ENCODE data around the gene TRIM17. TPM values are rescaled to one million over a fixed set of nuclear protein-coding genes. Genes with fewer than 3 reads are reported as not detected.

Gene TRIM17
- total RNA-seq, 1 donor from 2014 or later, result 2.6 TPM

DNA sequence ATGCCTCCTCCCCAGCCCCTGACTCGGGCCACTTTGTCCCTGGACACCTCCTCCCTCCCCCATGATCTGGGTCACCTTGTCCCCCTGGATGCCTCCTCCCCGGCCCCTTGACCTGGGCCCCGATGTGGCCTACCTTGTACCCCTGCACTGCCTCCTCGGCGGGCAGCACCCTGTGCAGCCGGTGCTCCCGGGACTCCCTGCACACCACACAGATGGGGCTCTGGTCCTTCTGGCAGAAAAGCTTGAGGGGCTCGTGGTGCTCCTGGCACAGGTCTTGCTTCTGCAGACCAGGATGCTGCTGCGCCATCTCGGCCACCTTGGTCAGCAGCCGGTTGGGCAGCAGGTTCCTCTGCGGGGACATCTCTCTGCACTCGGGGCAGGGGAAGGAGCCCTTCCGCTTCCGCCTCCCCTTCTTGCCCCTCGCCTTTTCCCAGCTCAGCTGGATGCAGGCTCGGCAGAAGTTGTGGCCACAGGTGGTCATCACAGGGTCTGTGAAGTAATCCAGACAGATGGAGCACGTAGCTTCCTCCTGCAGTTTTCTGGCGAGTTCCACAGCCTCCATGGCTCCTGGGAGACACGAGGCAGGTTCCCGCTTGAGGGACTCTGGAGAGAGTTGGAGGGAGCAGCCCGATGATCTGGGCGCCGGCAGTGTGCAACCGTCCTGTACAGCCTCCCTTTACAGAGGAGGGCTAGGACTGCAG, 2.0 kb downstream of the TRIM17 start:
- TF ChIP-seq CTCF (IDR thresholded peaks at IDR 0.05), result no peak
- Histone ChIP-seq H3K4me1 (peaks cover 17% of the 10 kb centered on the region), H3K4me3 (no peak overlapping the region), H3K27me3 (ENCODE audit: low read depth) (peaks cover 27% of the 10 kb centered on the region), H3K9me3 (no peaks in the 10 kb centered on the region), H3K27ac (no peak overlapping the region), H3K36me3 (peaks cover 10% of the 10 kb centered on the region)
- ATAC-seq (no peak), DNase-seq (no peak)
- intact Hi-C loops (cut with DNase I), result no loop called here

DNA sequence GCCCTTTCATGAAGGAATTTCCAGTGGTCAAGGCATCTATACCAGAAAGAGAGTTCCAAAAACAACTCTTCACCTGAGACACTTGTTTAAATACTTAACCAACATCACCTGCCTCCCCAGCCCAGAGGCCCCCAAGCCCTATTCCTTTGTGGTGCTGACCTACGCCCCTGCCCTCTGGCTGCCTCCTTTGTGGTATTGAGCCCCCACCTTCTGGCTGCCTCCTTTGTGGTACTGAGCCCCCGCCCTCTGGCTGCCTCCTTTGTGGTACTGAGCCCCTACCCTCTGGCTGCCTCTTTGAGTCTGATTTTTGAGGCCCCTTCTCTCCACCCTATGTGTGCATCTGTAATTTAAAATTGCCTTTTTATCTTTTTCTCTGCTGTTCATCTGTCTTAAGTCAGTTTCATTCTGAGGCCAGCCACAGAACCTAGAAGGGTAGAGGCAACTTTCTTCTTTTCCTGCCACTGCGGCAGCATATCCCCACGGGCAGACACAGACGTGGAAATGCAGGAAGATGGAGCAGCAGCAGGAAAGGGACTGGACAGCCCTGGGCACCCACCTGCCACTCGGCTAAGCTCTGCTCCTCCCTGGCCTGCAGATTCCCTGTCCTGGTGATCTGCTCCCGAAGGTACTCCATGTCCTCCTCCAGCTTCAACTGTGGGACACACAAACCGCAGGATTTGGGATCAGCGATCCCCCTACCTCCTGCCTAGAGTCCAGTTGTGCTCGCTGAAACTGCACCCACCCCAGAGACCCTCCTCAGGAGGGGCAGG, 3.2 kb downstream of the TRIM17 start:
- no peaks in the 10 kb centered on the region for H3K9me3 ChIP-seq
- no peak for ATAC-seq
- H3K4me1 ChIP-seq, result peaks cover 17% of the 10 kb centered on the region
- no peak overlapping the region for H3K4me3 ChIP-seq
- DNase-seq, result no peak
- no peak for TF ChIP-seq CTCF (IDR thresholded peaks at IDR 0.05)
- H3K27ac ChIP-seq, result no peak overlapping the region
- intact Hi-C loops (cut with DNase I), result no loop called here
- H3K27me3 ChIP-seq (ENCODE audit: low read depth), result peaks cover 26% of the 10 kb centered on the region
- peaks cover 10% of the 10 kb centered on the region for H3K36me3 ChIP-seq

- no peaks in the 10 kb centered on the region for H3K9me3 ChIP-seq
- H3K4me3 ChIP-seq, result no peak overlapping the region
- peaks cover 10% of the 10 kb centered on the region for H3K36me3 ChIP-seq
- peaks cover 12% of the 10 kb centered on the region for H3K27me3 ChIP-seq (ENCODE audit: low read depth)
- no peak for TF ChIP-seq CTCF (IDR thresholded peaks at IDR 0.05)
- H3K4me1 ChIP-seq, result peaks cover 21% of the 10 kb centered on the region
- DNase-seq, result no peak
- ATAC-seq, result no peak
- H3K27ac ChIP-seq, result no peak overlapping the region
- intact Hi-C loops (cut with DNase I), result no loop called here
Observed at GRCh38 chr1:228411548-228412430, 4.9 kb downstream of the TRIM17 start.

DNA sequence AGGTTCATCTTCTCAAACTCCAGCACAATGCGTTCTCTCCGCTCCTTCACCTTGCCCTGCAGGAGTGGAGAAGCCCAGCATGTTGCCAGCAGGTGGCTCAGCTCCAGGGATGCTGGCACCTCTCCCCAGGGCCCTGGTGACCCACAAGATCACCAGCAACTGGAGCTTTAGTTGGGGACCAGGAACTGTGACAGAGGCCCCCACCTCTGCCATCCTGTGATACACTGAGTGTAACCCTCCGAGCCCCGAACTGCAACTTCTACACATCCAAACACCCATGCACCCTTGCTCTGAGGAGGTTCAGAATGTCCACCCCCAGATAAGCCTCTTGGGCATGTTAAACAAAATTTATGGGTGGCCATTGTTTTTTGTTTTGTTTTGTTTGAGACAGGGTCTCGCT, 5.5 kb downstream of the TRIM17 start:
- no peak overlapping the region for H3K4me3 ChIP-seq
- H3K27me3 ChIP-seq (ENCODE audit: low read depth), result peaks cover 7% of the 10 kb centered on the region
- TF ChIP-seq CTCF (IDR thresholded peaks at IDR 0.05), result no peak
- H3K9me3 ChIP-seq, result no peaks in the 10 kb centered on the region
- no peak overlapping the region for H3K27ac ChIP-seq
- H3K4me1 ChIP-seq, result peaks cover 18% of the 10 kb centered on the region
- no peak for ATAC-seq
- peaks cover 10% of the 10 kb centered on the region for H3K36me3 ChIP-seq
- intact Hi-C loops (cut with DNase I), result no loop called here
- DNase-seq, result no peak

- intact Hi-C loops (cut with DNase I), result no loop called here
- no peak for DNase-seq
- ATAC-seq, result no peak
- Histone ChIP-seq H3K27me3 (ENCODE audit: low read depth) (peaks cover 3% of the 10 kb centered on the region), H3K36me3 (peaks cover 10% of the 10 kb centered on the region), H3K4me3 (no peak overlapping the region), H3K27ac (no peak overlapping the region), H3K9me3 (no peaks in the 10 kb centered on the region), H3K4me1 (peaks cover 14% of the 10 kb centered on the region)
- TF ChIP-seq CTCF (IDR thresholded peaks at IDR 0.05), result no peak
Observed at GRCh38 chr1:228410671-228411070, 6.0 kb downstream of the TRIM17 start.
